GM23248 (cell line): ENCODE results near the gene IVNS1ABP. TPM values are rescaled to one million over a fixed set of nuclear protein-coding genes. Genes with fewer than 3 reads are reported as not detected.

Experiments
- DNase-seq: peaks from one replicate; pipeline ENCODE4 v3.0.0-alpha.2; 2015
- H2AFZ ChIP-seq: fragments of 200-600 bp; sonication (generic); 2 replicates; pipeline ENCODE4 v1.6.1; 2016; ENCODE audit warnings: antibody characterized with exemption
- H3F3A ChIP-seq: fragments of 200-600 bp; sonication (generic); 2 replicates; pipeline ENCODE4 v1.6.1; 2016; ENCODE audit warnings: mild to moderate bottlenecking, antibody characterized with exemption, mixed run types; ENCODE audit not compliant: insufficient read depth
- H3K27ac ChIP-seq: fragments of 200-600 bp; sonication (generic); 2 replicates; pipeline ENCODE4 v1.5.1; 2016; ENCODE audit warnings: mild to moderate bottlenecking
- H3K27me3 ChIP-seq: fragments of 200-600 bp; sonication (generic); replicated peaks from 2 replicates; pipeline ENCODE4 v1.6.1; 2016; ENCODE audit warnings: mild to moderate bottlenecking; ENCODE audit not compliant: insufficient read depth
- H3K36me3 ChIP-seq: fragments of 200-600 bp; sonication (generic); 2 replicates; pipeline ENCODE4 v1.6.1; 2016; ENCODE audit warnings: low read depth, mild to moderate bottlenecking
- H3K4me1 ChIP-seq: fragments of 200-600 bp; sonication (generic); 2 replicates; pipeline ENCODE4 v1.6.1; 2016; ENCODE audit warnings: mild to moderate bottlenecking; ENCODE audit not compliant: insufficient read depth
- H3K4me2 ChIP-seq: fragments of 200-600 bp; sonication (generic); one replicate; pipeline ENCODE4 v1.6.1; 2016; ENCODE audit warnings: mild to moderate bottlenecking; ENCODE audit not compliant: unreplicated experiment
- H3K4me3 ChIP-seq: fragments of 200-600 bp; sonication (generic); 2 replicates; pipeline ENCODE4 v1.5.1; 2016; ENCODE audit warnings: mild to moderate bottlenecking
- H3K79me2 ChIP-seq: fragments of 200-600 bp; sonication (generic); 2 replicates; pipeline ENCODE4 v1.6.1; 2016; ENCODE audit warnings: mild to moderate bottlenecking; ENCODE audit not compliant: insufficient read depth
- H3K9ac ChIP-seq: fragments of 200-600 bp; sonication (generic); 2 replicates; pipeline ENCODE4 v1.6.1; 2016; ENCODE audit warnings: mild to moderate bottlenecking
- H3K9me2 ChIP-seq: fragments of 200-600 bp; sonication (generic); 2 replicates; pipeline ENCODE4 v1.6.1; 2016; ENCODE audit warnings: mixed run types, mild to moderate bottlenecking, moderate library complexity; ENCODE audit not compliant: insufficient read depth
- H3K9me3 ChIP-seq: fragments of 200-600 bp; sonication (generic); one replicate; pipeline ENCODE4 v1.6.1; 2017; ENCODE audit warnings: low read depth
- H4K20me1 ChIP-seq: fragments of 200-600 bp; sonication (generic); 2 replicates; pipeline ENCODE4 v1.6.0; 2016; ENCODE audit not compliant: insufficient read depth
- EZH2 ChIP-seq: fragments of 200-600 bp; sonication (generic); IDR thresholded peaks from 2 replicates; pipeline ENCODE4 v1.6.1; 2018; ENCODE audit warnings: antibody characterized with exemption, mild to moderate bottlenecking; ENCODE audit not compliant: insufficient read depth, poor library complexity, severe bottlenecking
- EZH2phosphoT487 ChIP-seq: fragments of 200-600 bp; sonication (generic); IDR thresholded peaks from 2 replicates; pipeline ENCODE4 v1.6.1; 2018; ENCODE audit warnings: antibody characterized with exemption, moderate library complexity, mild to moderate bottlenecking, low read depth; ENCODE audit not compliant: insufficient read depth
- WGBS, 2 experiments: methylation state at CpG; one replicate each; pipeline ENCODE4 v1.1.6; 2015 to 2017; ENCODE audit warnings: low lambda C conversion rate in 2 of 2, low coverage in 1 of 2; ENCODE audit errors: missing lambda C conversion rate in 2 of 2; 5-methylcytosine and 5-hydroxymethylcytosine counted together
- in situ Hi-C: fragments of 300-500 bp; cut with MboI; formaldehyde crosslinking; loops from 2 replicates; pipeline ENCODE4 v1.15.0; 2020
- polyA plus RNA-seq: library from polyadenylated mRNA; unstranded; fragments of >200 nt; fragmentation: Nextera tagmentation; extraction: Ambion mirVana; gene quantifications from 2 replicates; pipeline ENCODE4 v1.2.1, GENCODE V29; 2016
- total RNA-seq: library from RNA; depleted of rRNA; stranded (reverse); fragments of >200 nt; shearing (Covaris generic); gene quantifications from 2 replicates; pipeline ENCODE4 v1.2.3, GENCODE V29; 2014

The IVNS1ABP gene
- total and polyA plus RNA-seq, 2 experiments from 2014 or later = 51.4 to 52.0 TPM

GRCh38 chr1:185341196-185341781 is 24.2 kb upstream of the IVNS1ABP start:
- H3K79me2 ChIP-seq = no peaks in the 10 kb centered on the region
- H3K9me2 ChIP-seq = no peaks in the 10 kb centered on the region
- no peaks in the 10 kb centered on the region for H3K9me3 ChIP-seq
- DNase-seq = no peak
- no peaks in the 10 kb centered on the region for H3K36me3 ChIP-seq
- TF ChIP-seq EZH2 (no peak), EZH2phosphoT487 (no peak)
- H3K4me1 ChIP-seq = peaks cover 12% of the 10 kb centered on the region
- H3K9ac ChIP-seq = no peak overlapping the region
- H3K27me3 ChIP-seq = no peaks in the 10 kb centered on the region
- no peak overlapping the region for H2AFZ ChIP-seq
- no peaks in the 10 kb centered on the region for H4K20me1 ChIP-seq
- no peak overlapping the region for H3K4me3 ChIP-seq
- H3F3A ChIP-seq = peaks cover 17% of the 10 kb centered on the region; the same call in 1 of the 2 replicates
- in situ Hi-C loops = no loop called here
- H3K27ac ChIP-seq = no peak overlapping the region
- no peak overlapping the region for H3K4me2 ChIP-seq

GRCh38 chr1:185338719-185339622 is 21.9 kb upstream of the IVNS1ABP start:
- WGBS, 2 experiments = 95 to 97% methylated on average over 8 of the region's 8 CpGs
- TF ChIP-seq EZH2phosphoT487 = no peak
- no peak for TF ChIP-seq EZH2
- no peak for DNase-seq
- peaks cover 12% of the 10 kb centered on the region for H3K4me1 ChIP-seq
- no peaks in the 10 kb centered on the region for H3K9me2 ChIP-seq
- in situ Hi-C loops = no loop called here
- H2AFZ ChIP-seq = no peak overlapping the region
- H3K4me2 ChIP-seq = no peak overlapping the region
- H3K9me3 ChIP-seq = no peaks in the 10 kb centered on the region
- no peaks in the 10 kb centered on the region for H3K27me3 ChIP-seq
- no peak overlapping the region for H3K9ac ChIP-seq
- no peak overlapping the region for H3K27ac ChIP-seq
- H3K79me2 ChIP-seq = no peaks in the 10 kb centered on the region
- H3K36me3 ChIP-seq = no peaks in the 10 kb centered on the region
- H3K4me3 ChIP-seq = no peak overlapping the region
- no peaks in the 10 kb centered on the region for H4K20me1 ChIP-seq
- peaks cover 17% of the 10 kb centered on the region; the same call in 1 of the 2 replicates for H3F3A ChIP-seq

DNA sequence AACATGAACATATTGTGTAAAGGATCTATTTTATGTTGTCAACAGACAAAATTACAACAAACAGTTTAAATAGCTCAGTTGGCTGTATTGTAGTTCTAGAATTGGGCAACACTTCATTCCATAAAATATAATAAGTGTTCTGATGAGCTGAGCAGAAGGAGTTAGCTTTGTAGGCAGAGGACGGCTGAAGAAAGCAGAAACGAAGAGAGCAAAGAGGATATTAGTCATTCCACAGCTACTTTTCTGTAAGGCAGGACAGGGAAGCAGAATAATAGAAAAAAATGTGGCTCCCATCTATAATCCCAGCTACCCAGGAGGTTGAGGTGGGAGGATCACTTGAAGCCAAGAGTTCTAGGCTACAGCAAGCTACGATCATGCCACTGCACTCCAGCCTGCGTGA is 20.2 kb upstream of the IVNS1ABP start:
- Histone ChIP-seq H2AFZ (peak overlapping the region; percentile 63), H3K9me2 (no peaks in the 10 kb centered on the region), H3K4me2 (peak overlapping the region; percentile 43), H3K27ac (peak overlapping the region; percentile 28), H3K79me2 (no peaks in the 10 kb centered on the region), H3K9me3 (no peaks in the 10 kb centered on the region), H3K9ac (no peak overlapping the region), H3F3A (peaks cover 17% of the 10 kb centered on the region; the same call in 1 of the 2 replicates), H3K27me3 (no peaks in the 10 kb centered on the region), H4K20me1 (no peaks in the 10 kb centered on the region), H3K4me3 (no peak overlapping the region), H3K4me1 (peaks cover 12% of the 10 kb centered on the region), H3K36me3 (no peaks in the 10 kb centered on the region)
- 26 to 31% methylated on average over 4 of the region's 4 CpGs for WGBS, 2 experiments
- in situ Hi-C loops = no loop called here
- TF ChIP-seq EZH2phosphoT487 = no peak
- DNase-seq = peak; percentile 66

DNA sequence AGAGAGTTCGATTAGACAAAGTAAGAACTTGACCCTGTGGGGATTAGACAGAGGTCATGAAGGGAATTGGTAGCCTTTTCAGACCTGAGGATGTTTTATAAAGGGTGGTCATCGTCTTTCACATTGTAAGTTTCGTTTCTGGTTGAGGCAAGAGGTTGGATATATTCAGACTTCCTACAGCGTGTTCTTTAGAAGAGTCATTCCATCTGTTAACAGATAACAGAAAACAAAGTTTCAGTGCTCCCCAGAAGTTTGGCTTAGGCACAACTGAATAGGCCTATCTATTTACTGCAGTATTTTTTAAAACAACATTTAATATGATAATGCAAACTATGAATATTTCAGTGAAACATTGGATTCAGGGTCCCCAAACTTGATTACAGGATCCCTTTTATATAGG is 17.1 kb upstream of the IVNS1ABP start:
- H3K36me3 ChIP-seq = no peaks in the 10 kb centered on the region
- TF ChIP-seq EZH2 (no peak), EZH2phosphoT487 (no peak)
- H3K9me2 ChIP-seq = no peaks in the 10 kb centered on the region
- peaks cover 17% of the 10 kb centered on the region; the same call in 1 of the 2 replicates for H3F3A ChIP-seq
- H3K4me2 ChIP-seq = no peak overlapping the region
- H3K27ac ChIP-seq = no peak overlapping the region
- no peak overlapping the region for H2AFZ ChIP-seq
- H3K9me3 ChIP-seq = no peaks in the 10 kb centered on the region
- 74 to 75% methylated on average over 4 of the region's 4 CpGs for WGBS, 2 experiments
- no peaks in the 10 kb centered on the region for H3K79me2 ChIP-seq
- no peaks in the 10 kb centered on the region for H4K20me1 ChIP-seq
- H3K4me1 ChIP-seq = peaks cover 12% of the 10 kb centered on the region
- H3K4me3 ChIP-seq = no peak overlapping the region
- no peak for DNase-seq
- in situ Hi-C loops = no loop called here
- H3K27me3 ChIP-seq = no peaks in the 10 kb centered on the region
- no peak overlapping the region for H3K9ac ChIP-seq
